ENCODE measurements around the gene PRB2. TPM values are rescaled to one million over a fixed set of nuclear protein-coding genes. Genes with fewer than 3 reads are reported as not detected.
"Not testable (repeated sequence)": the region's sequence is repeated elsewhere in the genome, so short reads cannot be mapped to it uniquely, and the experiment has no call there.

PRB2 gene
- total RNA-seq, result under 1 TPM in 2 of 4 donors, not detected in 2; 0.39 TPM

- not testable (repeated sequence) for DNase-seq (ENCODE audit: low spot score in 2 of 2)
Observed at GRCh38 chr12:11395467-11395866, at the start of gene PRB2. Gene PRB2, minus strand, starts transcription at chr12:11395567. Its CDS starts 38 bp downstream, at chr12:11395529.

GRCh38 chr12:11437966-11438365, 42.6 kb upstream of the PRB2 start:
- no peak overlapping the region for H3K4me3 ChIP-seq (ENCODE audit: low read depth, poor library complexity, severe bottlenecking)
- TF ChIP-seq POLR2A (IDR thresholded peaks at IDR 0.05), result no peak
- TF ChIP-seq CTCF (IDR thresholded peaks at IDR 0.05), result no peak
- 65 to 67% methylated on average over 2 of the region's 2 CpGs for WGBS, 2 donors
- intact Hi-C loops (cut with DNase I; ENCODE audit: low total_unique reads), result no loop called here
- no peak for DNase-seq (ENCODE audit: low spot score in 2 of 2)

More at GRCh38 chr12:11395467-11395866, at the start of gene PRB2:
- 83% methylated on average over 1 of the region's 1 CpG; no CpG with 5 or more reads in 1 of the 2 donors for WGBS, 2 donors
- intact Hi-C loops (cut with DNase I; ENCODE audit: low total_unique reads); H3K4me3 ChIP-seq (ENCODE audit: low read depth, poor library complexity, severe bottlenecking): not testable (repeated sequence)

DNA sequence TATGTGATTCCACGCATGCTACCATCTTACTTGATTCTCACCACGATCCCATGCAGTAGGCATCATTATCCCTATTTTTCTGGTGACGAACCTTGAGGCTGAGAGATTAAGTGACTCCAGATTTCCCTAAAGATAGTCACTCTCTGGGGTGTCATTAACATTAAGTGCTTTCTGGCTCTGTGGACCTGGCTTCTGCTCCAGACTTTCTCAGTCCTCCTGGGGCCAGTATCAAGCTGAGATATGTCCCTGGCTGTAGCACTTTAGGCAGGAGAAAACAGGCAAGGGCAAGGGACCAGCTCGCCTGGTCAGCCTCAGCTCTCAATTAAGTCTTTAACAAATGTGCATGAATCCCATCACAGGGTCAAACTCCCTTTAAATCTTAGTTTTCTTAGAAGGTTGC, 38.3 kb upstream of the PRB2 start:
- H3K4me3 ChIP-seq (ENCODE audit: low read depth, poor library complexity, severe bottlenecking), result no peak overlapping the region
- intact Hi-C loops (cut with DNase I; ENCODE audit: low total_unique reads), result no loop called here
- DNase-seq (ENCODE audit: low spot score in 2 of 2), result no peak
- TF ChIP-seq CTCF (IDR thresholded peaks at IDR 0.05) (no peak), POLR2A (IDR thresholded peaks at IDR 0.05) (no peak)
- WGBS, 2 donors, result 38 to 43% methylated on average over 4 of the region's 4 CpGs

DNA sequence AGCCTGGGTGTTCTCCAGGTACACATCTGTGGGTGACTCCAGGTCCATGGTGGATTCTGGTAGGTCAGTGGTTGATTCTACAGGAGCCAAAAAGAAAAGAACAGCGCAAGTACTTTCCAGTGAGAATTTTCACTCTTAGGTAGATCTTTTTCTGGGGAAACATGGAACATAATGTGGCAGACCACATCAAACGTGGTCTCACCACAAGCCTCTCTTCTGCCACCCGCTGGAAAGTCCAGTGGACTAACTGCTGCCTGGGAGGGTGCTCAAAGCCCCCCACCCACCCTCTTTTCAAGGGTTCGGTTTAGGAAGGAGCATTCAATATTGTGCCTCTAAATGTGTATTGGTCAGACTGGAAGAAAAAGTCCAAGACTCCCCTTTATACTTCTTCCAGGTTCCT, 36.1 kb upstream of the PRB2 start:
- TF ChIP-seq POLR2A (IDR thresholded peaks at IDR 0.05), result no peak
- no peak for TF ChIP-seq CTCF (IDR thresholded peaks at IDR 0.05)
- no peak for DNase-seq (ENCODE audit: low spot score in 2 of 2)
- no peak overlapping the region for H3K4me3 ChIP-seq (ENCODE audit: low read depth, poor library complexity, severe bottlenecking)
- intact Hi-C loops (cut with DNase I; ENCODE audit: low total_unique reads), result no loop called here
- 86 to 92% methylated on average over 4 of the region's 4 CpGs for WGBS, 2 donors

DNA sequence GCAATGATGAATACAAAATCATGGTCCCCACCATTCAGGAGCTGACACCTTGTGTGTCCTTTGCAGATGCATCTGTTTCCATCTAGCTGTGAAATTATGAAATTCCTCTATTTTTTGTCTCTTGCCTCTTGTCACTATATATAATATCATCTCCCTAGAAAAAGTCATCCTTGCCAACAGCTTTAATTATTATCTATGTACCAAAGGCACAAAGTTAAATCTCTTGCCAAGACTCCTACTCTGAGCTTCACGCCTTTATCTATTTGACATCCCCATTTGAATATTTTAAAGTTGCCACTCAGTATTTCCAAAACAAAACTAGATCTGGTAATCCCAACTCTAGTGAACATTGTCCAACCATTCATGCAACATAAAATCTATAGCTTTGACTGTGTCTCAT, 32.0 kb upstream of the PRB2 start:
- TF ChIP-seq POLR2A (IDR thresholded peaks at IDR 0.05), result no peak
- no peak for TF ChIP-seq CTCF (IDR thresholded peaks at IDR 0.05)
- DNase-seq (ENCODE audit: low spot score in 2 of 2), result no peak
- 74 to 86% methylated on average over 1 of the region's 1 CpG for WGBS, 2 donors
- H3K4me3 ChIP-seq (ENCODE audit: low read depth, poor library complexity, severe bottlenecking), result no peak overlapping the region
- intact Hi-C loops (cut with DNase I; ENCODE audit: low total_unique reads), result no loop called here

DNA sequence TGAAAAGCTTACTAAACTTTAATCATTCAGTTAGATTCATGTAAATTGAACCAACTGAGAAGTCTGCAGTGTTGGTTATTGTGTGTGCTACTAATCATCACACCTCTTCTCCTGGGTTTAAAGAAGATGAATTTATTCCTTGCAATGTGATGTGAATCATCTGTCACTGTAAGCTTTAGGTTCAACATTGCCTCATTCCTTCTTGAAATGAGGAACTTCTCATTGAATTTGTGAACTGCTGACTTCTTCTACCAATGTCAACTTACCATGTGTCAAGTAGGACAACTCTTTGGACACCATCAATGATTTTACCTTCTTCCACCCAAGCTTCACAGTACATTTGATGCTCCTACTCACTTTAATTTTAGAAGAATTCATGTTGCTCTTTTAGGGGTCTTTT, 17.4 kb upstream of the PRB2 start:
- intact Hi-C loops (cut with DNase I; ENCODE audit: low total_unique reads), result no loop called here
- no peak overlapping the region for H3K4me3 ChIP-seq (ENCODE audit: low read depth, poor library complexity, severe bottlenecking)

More for the DNA sequence above, 17.4 kb upstream of the PRB2 start:
- no peak for DNase-seq (ENCODE audit: low spot score in 2 of 2)
- TF ChIP-seq POLR2A (IDR thresholded peaks at IDR 0.05) (no peak), CTCF (IDR thresholded peaks at IDR 0.05) (no peak)

Measured in lower leg skin (tissue), 4 donors.